Tracheal epithelial cell (primary cell): ENCODE measurements around the gene TCL1A. TPM values are rescaled to one million over a fixed set of nuclear protein-coding genes. Genes with fewer than 3 reads are reported as not detected.

ENCODE experiments used
- total RNA-seq: library from RNA; depleted of rRNA; stranded (reverse); fragments of >200 nt; gene quantifications from 2 replicates; pipeline ENCODE4 v1.2.1, GENCODE V29; 2014

Gene TCL1A
- total RNA-seq = not detected in 2 replicates

GRCh38 chr14:95713596-95714371, at the start of gene TCL1A:
TCL1A (minus strand) TSS chr14:95714125; CDS start chr14:95714066, 59 bp downstream.

GRCh38 chr14:95685978-95686922, 27.7 kb downstream of the TCL1A start, which contains the start of gene TCL1B:
TCL1B (plus strand) TSS chr14:95686426; CDS start chr14:95686468, 42 bp downstream.

Other genes with a start within 250 kb of the TCL1A start
- gene SYNE3, start 197.5 kb downstream of the TCL1A start, total RNA-seq = 3.0 and 4.6 TPM in 2 replicates
- 46.3 and 58.8 TPM in 2 replicates for gene GLRX5, start 179.1 kb downstream of the TCL1A start, total RNA-seq
- gene TCL1B, start 27.7 kb downstream of the TCL1A start, total RNA-seq = not detected in 2 replicates
- 0.24 TPM in 1 of 2 replicates, not detected in the other for gene TUNAR, start 162.7 kb upstream of the TCL1A start, total RNA-seq